Mammary epithelial cell (primary cell): ENCODE measurements around the gene TMEM106C.

ENCODE experiments used
- CTCF ChIP-seq, 2 donors: IDR thresholded peaks in 1 of 2; conservative IDR thresholded peaks in 1 of 2; 2 replicates each; pipeline ENCODE4 v1.5.1; 2011 to 2012; ENCODE audit warnings: inconsistent platforms in 2 of 2, low read length in 2 of 2, mild to moderate bottlenecking in 2 of 2, control low read depth in 1 of 2, low read depth in 1 of 2; ENCODE audit not compliant: insufficient read depth in 1 of 2; ENCODE audit errors: extremely low read depth in 1 of 2
- EZH2 ChIP-seq: IDR thresholded peaks from 2 replicates; pipeline ENCODE4 v1.6.1; 2012; ENCODE audit warnings: low read length, inconsistent platforms, borderline replicate concordance

- TF ChIP-seq CTCF (conservative IDR thresholded peaks at IDR 0.05 in 1 of 2, IDR thresholded peaks at IDR 0.05 in 1 of 2; ENCODE audit: extremely low read depth in 1 of 2, insufficient read depth in 1 of 2, low read depth in 1 of 2, low read length in 2 of 2) (no peak), EZH2 (no peak)
These were observed 52.6 kb downstream of the TMEM106C start for GRCh38 chr12:48015954-48016353.
